ENCODE data around the gene PYGO1. TPM values are rescaled to one million over a fixed set of nuclear protein-coding genes. Genes with fewer than 3 reads are reported as not detected.

PYGO1 gene
- total and polyA plus RNA-seq, 2 of the 8 experiments (the other 6 are each of a cell fraction or from before 2014, with no cell fraction given) = 0.50 to 1.1 TPM

- TF ChIP-seq SIX5 (IDR thresholded peaks at IDR 0.05; ENCODE audit: low read depth, low read length) (no peak), SIRT6 (IDR thresholded peaks at IDR 0.05; ENCODE audit: low read length) (no peak), KDM4A (IDR thresholded peaks at IDR 0.05; ENCODE audit: low read depth, low read length, severe bottlenecking) (no peak), FOSL1 (IDR thresholded peaks at IDR 0.05; ENCODE audit: insufficient read depth, low read depth, low read length) (no peak), HDAC6 (IDR thresholded peaks at IDR 0.05; ENCODE audit: low read depth, low read length) (no peak), PHF8 (conservative IDR thresholded peaks at IDR 0.05; ENCODE audit: low read depth, low read length) (no peak), SP4 (IDR thresholded peaks at IDR 0.05; ENCODE audit: low read length) (no peak), GTF2F1 (IDR thresholded peaks at IDR 0.05; ENCODE audit: borderline replicate concordance, low read depth, low read length) (no peak)
Measured at GRCh38 chr15:55562601-55563000, 25.5 kb downstream of the PYGO1 start (continued).
